ENCODE results near the gene TBC1D3.
"Not testable (repeated sequence)": the region's sequence is repeated elsewhere in the genome, so short reads cannot be mapped to it uniquely, and the experiment has no call there.

Gene TBC1D3

GRCh38 chr17:38192455-38192854 lies at the start of gene TBC1D3:
Gene TBC1D3 (minus strand): TSS chr17:38192555. CDS start chr17:38191029, 1,526 bp downstream.
- DNase-seq = not testable (repeated sequence)

- not testable (repeated sequence) for DNase-seq
Measured at GRCh38 chr17:38232790-38233189, 40.4 kb upstream of the TBC1D3 start.

GRCh38 chr17:38225844-38226495 lies 33.6 kb upstream of the TBC1D3 start:
- not testable (repeated sequence) for DNase-seq

- DNase-seq = not testable (repeated sequence)
Measured at GRCh38 chr17:38220867-38221266, 28.5 kb upstream of the TBC1D3 start.

- not testable (repeated sequence) for DNase-seq
Measured at GRCh38 chr17:38200271-38200670, 7.9 kb upstream of the TBC1D3 start.

GRCh38 chr17:38134860-38135259 lies 57.5 kb downstream of the TBC1D3 start:
- not testable (repeated sequence) for DNase-seq

Data from NCI-H446 treated with DMSO at 0.1 percent for 48 hours (cell line).